HCT116 (cell line): ENCODE measurements around the gene FBXL15. TPM values are rescaled to one million over a fixed set of nuclear protein-coding genes. Genes with fewer than 3 reads are reported as not detected.
A peak's percentile ranks its signal among the peaks of the same experiment; 100 is the strongest.

Source experiments
- ATAC-seq: fragments of 200-7000 bp; cut with Tn5 transposase; 2 replicates; pipeline ENCODE4 v1.9.1; 2020; ENCODE audit warnings: mild to moderate bottlenecking, moderate library complexity
- BruUV-seq: library from RNA; stranded (reverse); fragments of 400-500 nt; replicated peaks from 2 replicates; lab custom pipeline; 2021; lab: Mats Ljungman, UMichigan
- CTCF ChIA-PET: fragments of 300-600 bp; sonication (Branson Sonifier 250); formaldehyde crosslinking; loops from one replicate; lab custom pipeline; 2021; ENCODE audit warnings: antibody characterized with exemption; lab: Charles Lee
- POLR2A ChIA-PET: fragments of 300-600, 350-600 bp; sonication (Branson Sonifier 250); formaldehyde crosslinking; loops from one replicate; lab custom pipeline; 2021; ENCODE audit warnings: antibody characterized with exemption; lab: Charles Lee
- RAD21 ChIA-PET, 2 experiments: fragments of 300-600 bp; sonication (Branson Sonifier 250); formaldehyde crosslinking; loops; one replicate each; lab custom pipeline; 2023; ENCODE audit warnings: low total read pairs in 2 of 2; ENCODE audit not compliant: uncharacterized antibody in 2 of 2, unreplicated experiment in 2 of 2, low non-redundant PET in 1 of 2; lab: Charles Lee
- DNase-seq: peaks from one replicate; pipeline ENCODE4 v3.0.0-alpha.2; 2010; ENCODE audit warnings: low read depth, low spot score
- H2AFZ ChIP-seq: fragments of 200-600 bp; shearing (Covaris generic), sonication (generic); 2 replicates; pipeline ENCODE4 v1.6.1; 2017; ENCODE audit warnings: low read depth, mixed run types, mixed read lengths, antibody characterized with exemption, low read length; ENCODE audit not compliant: poor library complexity, severe bottlenecking
- H3K27ac ChIP-seq: 2 replicates; pipeline ENCODE4 v1.5.1; 2012; ENCODE audit warnings: low read depth, low read length
- H3K27me3 ChIP-seq: fragments of 200-600 bp; sonication (generic); 2 replicates; pipeline ENCODE4 v1.6.1; 2016; ENCODE audit warnings: mixed run types, low read length, mixed read lengths; ENCODE audit not compliant: insufficient read depth
- H3K36me3 ChIP-seq, 2 experiments: fragments of 200-500 bp in 1 of 2; fragments of 200-600 bp in 1 of 2; sonication (Bioruptor generic) in 1 of 2; sonication (generic) in 1 of 2; 2 replicates each; pipeline versions ENCODE4 v1.5.1 to v1.6.1; 2014 to 2016; ENCODE audit warnings: low read length in 2 of 2, inconsistent platforms in 1 of 2, mixed read lengths in 1 of 2, mixed run types in 1 of 2; ENCODE audit not compliant: insufficient read depth in 2 of 2, control insufficient read depth in 1 of 2
- H3K4me1 ChIP-seq, 2 experiments: fragments of 200-600 bp in 1 of 2; sonication (generic) in 1 of 2; 2 replicates each; pipeline versions ENCODE4 v1.5.1 to v1.6.1; 2012 to 2017; ENCODE audit warnings: low read length in 2 of 2, inconsistent platforms in 1 of 2, mild to moderate bottlenecking in 1 of 2, mixed read lengths in 1 of 2, mixed run types in 1 of 2, moderate library complexity in 1 of 2; ENCODE audit not compliant: insufficient read depth in 2 of 2, control insufficient read depth in 1 of 2
- H3K4me2 ChIP-seq: fragments of 200-600 bp; sonication (generic); 2 replicates; pipeline ENCODE4 v1.6.1; 2017; ENCODE audit warnings: mixed run types, low read length, mixed read lengths
- H3K4me3 ChIP-seq, 2 experiments: fragments of 200-600 bp in 1 of 2; sonication (generic) in 1 of 2; replicated peaks in 1 of 2; 2 replicates each; pipeline ENCODE4 v1.5.1; 2011 to 2016; ENCODE audit warnings: low read length in 2 of 2, control low read depth in 1 of 2, low read depth in 1 of 2, mild to moderate bottlenecking in 1 of 2, mixed read lengths in 1 of 2, mixed run types in 1 of 2
- H3K79me2 ChIP-seq: fragments of 200-600 bp; sonication (generic); 2 replicates; pipeline ENCODE4 v1.6.1; 2017; ENCODE audit warnings: mild to moderate bottlenecking, mixed run types, low read length, moderate library complexity, mixed read lengths; ENCODE audit not compliant: insufficient read depth
- H3K9ac ChIP-seq: fragments of 200-600 bp; sonication (generic); 2 replicates; pipeline ENCODE4 v1.6.1; 2016; ENCODE audit warnings: low read length, mixed read lengths
- H3K9me2 ChIP-seq: fragments of 200-600 bp; sonication (generic), shearing (Covaris generic); 2 replicates; pipeline ENCODE4 v1.6.1; 2017; ENCODE audit warnings: mixed run types, mild to moderate bottlenecking, moderate library complexity; ENCODE audit not compliant: insufficient read depth
- H3K9me3 ChIP-seq, 2 experiments: fragments of 200-500 bp in 1 of 2; fragments of 200-600 bp in 1 of 2; sonication (Bioruptor generic) in 1 of 2; sonication (generic) in 1 of 2; 2 replicates each; pipeline ENCODE4 v1.6.1; 2014 to 2017; ENCODE audit warnings: low read length in 2 of 2, mixed read lengths in 2 of 2, inconsistent platforms in 1 of 2, low read depth in 1 of 2, mild to moderate bottlenecking in 1 of 2, mixed run types in 1 of 2, moderate library complexity in 1 of 2; ENCODE audit not compliant: control insufficient read depth in 1 of 2, insufficient read depth in 1 of 2
- H4K20me1 ChIP-seq: fragments of 200-600 bp; sonication (generic), shearing (Covaris generic); 2 replicates; pipeline ENCODE4 v1.6.1; 2017; ENCODE audit warnings: mixed run types, mild to moderate bottlenecking, moderate library complexity; ENCODE audit not compliant: insufficient read depth
- CBX3 ChIP-seq: IDR thresholded peaks from 2 replicates; pipeline ENCODE4 v1.6.1; 2012; ENCODE audit warnings: low read depth
- CEBPB ChIP-seq: IDR thresholded peaks from 2 replicates; pipeline ENCODE4 v1.6.1; 2012; ENCODE audit warnings: low read depth
- EZH2phosphoT487 ChIP-seq: fragments of 200-600 bp; IDR thresholded peaks from 2 replicates; pipeline ENCODE4 v1.6.1; 2018; ENCODE audit warnings: antibody characterized with exemption, borderline replicate concordance
- FOSL1 ChIP-seq: IDR thresholded peaks from 2 replicates; pipeline ENCODE4 v1.6.1; 2012; ENCODE audit warnings: low read depth
- JUND ChIP-seq: IDR thresholded peaks from 2 replicates; pipeline ENCODE4 v1.6.1; 2012
- POLR2A ChIP-seq: IDR thresholded peaks from 2 replicates; pipeline ENCODE4 v1.7.0; 2011; ENCODE audit warnings: borderline replicate concordance; ENCODE audit not compliant: insufficient read depth, insufficient read length; ENCODE audit errors: extremely low read depth
- POLR2AphosphoS5 ChIP-seq: IDR thresholded peaks from 2 replicates; pipeline ENCODE4 v1.6.1; 2011; ENCODE audit warnings: mild to moderate bottlenecking, low read depth, low read length, moderate library complexity
- RAD21 ChIP-seq: IDR thresholded peaks from 2 replicates; pipeline ENCODE4 v1.6.1; 2012; ENCODE audit warnings: low read depth, mild to moderate bottlenecking
- SP1 ChIP-seq: IDR thresholded peaks from 2 replicates; pipeline ENCODE4 v1.6.1; 2012; ENCODE audit warnings: low read depth
- SRF ChIP-seq: IDR thresholded peaks from 2 replicates; pipeline ENCODE4 v1.6.1; 2012; ENCODE audit warnings: low read depth
- TCF7L2 ChIP-seq: IDR thresholded peaks from 2 replicates; pipeline ENCODE4 v1.7.0; 2011; ENCODE audit warnings: borderline replicate concordance, inconsistent platforms; ENCODE audit not compliant: insufficient read depth, insufficient read length; ENCODE audit errors: extremely low read depth
- YY1 ChIP-seq: IDR thresholded peaks from 2 replicates; pipeline ENCODE4 v1.6.1; 2011; ENCODE audit warnings: low read length, low read depth, moderate library complexity, mild to moderate bottlenecking; ENCODE audit not compliant: insufficient replicate concordance; ENCODE audit errors: extremely low read depth
- intact Hi-C: fragments of 100-400 bp; cut with micrococcal nuclease; formaldehyde crosslinking; loops from 2 replicates; pipeline ENCODE4 v1.10.0; 2022
- total RNA-seq: library from RNA; stranded (reverse); gene quantifications from one replicate; pipeline ENCODE4 v1.2.1, GENCODE V29; 2021; ENCODE audit not compliant: unreplicated experiment
- TF ChIP-seq, protein P1 (sequence below): IDR thresholded peaks from 2 replicates; pipeline ENCODE4 v1.6.1; 2011; ENCODE audit warnings: mild to moderate bottlenecking, low read length, moderate library complexity; ENCODE audit not compliant: insufficient replicate concordance; ENCODE audit errors: extremely low read depth
- TF ChIP-seq, protein P2 (sequence below): IDR thresholded peaks from 2 replicates; pipeline ENCODE4 v1.6.1; 2012
- TF ChIP-seq, protein P3 (sequence below), 3 experiments: fragments of 200-600 bp in 1 of 3; sonication (generic) in 1 of 3; IDR thresholded peaks in 2 of 3; conservative IDR thresholded peaks in 1 of 3; 2 replicates each; pipeline ENCODE4 v1.5.1; 2012 to 2017; ENCODE audit warnings: low read depth in 2 of 3, low read length in 2 of 3, antibody characterized with exemption in 1 of 3, borderline replicate concordance in 1 of 3, control low read depth in 1 of 3, mild to moderate bottlenecking in 1 of 3, mixed read lengths in 1 of 3, mixed run types in 1 of 3, moderate library complexity in 1 of 3; ENCODE audit not compliant: insufficient read depth in 1 of 3

Gene FBXL15
- total RNA-seq, 1 experiment from 2014 or later: 21.1 TPM

DNA sequence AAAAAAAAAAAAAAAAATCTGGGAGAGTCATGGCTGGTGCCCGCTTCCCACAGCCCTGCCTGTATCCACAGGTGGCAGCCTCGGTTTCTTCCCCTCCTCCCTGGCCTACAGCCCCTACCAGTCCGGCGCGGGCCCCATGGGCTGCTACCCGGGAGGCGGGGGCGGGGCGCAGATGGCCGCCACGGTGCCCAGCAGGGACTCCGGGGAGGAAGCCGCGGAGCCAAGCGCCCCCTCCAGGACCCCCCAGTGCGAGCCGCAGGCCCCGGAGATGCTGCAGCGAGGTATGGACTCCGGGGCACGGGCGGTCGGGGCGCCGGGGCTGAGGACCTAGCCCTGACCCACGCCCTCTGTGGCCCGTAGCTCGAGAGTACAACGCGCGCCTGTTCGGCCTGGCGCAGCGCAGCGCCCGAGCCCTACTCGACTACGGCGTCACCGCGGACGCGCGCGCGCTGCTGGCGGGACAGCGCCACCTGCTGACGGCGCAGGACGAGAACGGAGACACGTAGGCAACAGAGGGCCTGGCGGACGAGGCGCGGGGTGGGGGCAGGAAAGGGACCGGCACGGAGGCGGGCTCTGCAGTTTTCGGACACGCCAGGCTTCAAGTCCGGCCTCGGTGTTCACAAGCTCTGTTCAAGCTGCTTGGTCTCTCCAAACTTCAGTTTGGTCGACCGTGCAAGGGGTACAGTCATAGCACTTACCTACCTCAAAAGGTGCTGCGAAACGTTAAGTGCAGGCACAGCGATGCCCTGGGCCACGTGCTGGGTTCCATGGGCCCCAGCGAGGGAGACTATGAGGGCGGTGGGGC, 21.2 kb upstream of the FBXL15 start (continued):
- TF ChIP-seq, protein P1, sequence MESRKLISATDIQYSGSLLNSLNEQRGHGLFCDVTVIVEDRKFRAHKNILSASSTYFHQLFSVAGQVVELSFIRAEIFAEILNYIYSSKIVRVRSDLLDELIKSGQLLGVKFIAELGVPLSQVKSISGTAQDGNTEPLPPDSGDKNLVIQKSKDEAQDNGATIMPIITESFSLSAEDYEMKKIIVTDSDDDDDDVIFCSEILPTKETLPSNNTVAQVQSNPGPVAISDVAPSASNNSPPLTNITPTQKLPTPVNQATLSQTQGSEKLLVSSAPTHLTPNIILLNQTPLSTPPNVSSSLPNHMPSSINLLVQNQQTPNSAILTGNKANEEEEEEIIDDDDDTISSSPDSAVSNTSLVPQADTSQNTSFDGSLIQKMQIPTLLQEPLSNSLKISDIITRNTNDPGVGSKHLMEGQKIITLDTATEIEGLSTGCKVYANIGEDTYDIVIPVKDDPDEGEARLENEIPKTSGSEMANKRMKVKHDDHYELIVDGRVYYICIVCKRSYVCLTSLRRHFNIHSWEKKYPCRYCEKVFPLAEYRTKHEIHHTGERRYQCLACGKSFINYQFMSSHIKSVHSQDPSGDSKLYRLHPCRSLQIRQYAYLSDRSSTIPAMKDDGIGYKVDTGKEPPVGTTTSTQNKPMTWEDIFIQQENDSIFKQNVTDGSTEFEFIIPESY: peak; percentile 58
- TF ChIP-seq, protein P2, sequence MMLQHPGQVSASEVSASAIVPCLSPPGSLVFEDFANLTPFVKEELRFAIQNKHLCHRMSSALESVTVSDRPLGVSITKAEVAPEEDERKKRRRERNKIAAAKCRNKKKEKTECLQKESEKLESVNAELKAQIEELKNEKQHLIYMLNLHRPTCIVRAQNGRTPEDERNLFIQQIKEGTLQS: no peak
- no peak for TF ChIP-seq YY1
- TF ChIP-seq SP1: no peak
- TF ChIP-seq RAD21: no peak
- TF ChIP-seq SRF: no peak
- no peak for TF ChIP-seq JUND
- TF ChIP-seq CBX3: no peak
- TF ChIP-seq POLR2A: peak; percentile 67
- TF ChIP-seq CEBPB: no peak

DNA sequence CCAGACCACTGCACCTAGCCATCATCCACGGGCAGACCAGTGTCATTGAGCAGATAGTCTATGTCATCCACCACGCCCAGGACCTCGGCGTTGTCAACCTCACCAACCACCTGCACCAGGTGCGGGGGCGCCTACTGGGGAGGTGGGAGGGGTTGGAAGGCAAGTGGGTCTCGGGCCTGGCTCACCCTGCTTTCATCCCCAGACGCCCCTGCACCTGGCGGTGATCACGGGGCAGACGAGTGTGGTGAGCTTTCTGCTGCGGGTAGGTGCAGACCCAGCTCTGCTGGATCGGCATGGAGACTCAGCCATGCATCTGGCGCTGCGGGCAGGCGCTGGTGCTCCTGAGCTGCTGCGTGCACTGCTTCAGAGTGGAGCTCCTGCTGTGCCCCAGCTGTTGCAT, 20.6 kb upstream of the FBXL15 start:
- no TSS peak for BruUV-seq
- Histone ChIP-seq H3K4me2 (peak overlapping the region; percentile 88), H3K9me2 (no peaks in the 10 kb centered on the region), H3K36me3 (peaks cover 11 to 26% of the 10 kb centered on the region in 2 experiments; a peak in 3 of 4 replicates), H4K20me1 (no peaks in the 10 kb centered on the region), H3K9me3 (no peaks in the 10 kb centered on the region), H3K79me2 (peaks cover 13% of the 10 kb centered on the region; the same call in 1 of the 2 replicates), H2AFZ (no peak overlapping the region), H3K4me1 (peaks cover 21 to 67% of the 10 kb centered on the region in 2 experiments), H3K27ac (peak overlapping the region; percentile 52), H3K27me3 (no peaks in the 10 kb centered on the region), H3K4me3 (peak overlapping the region; percentile 45 to 63; a peak in 3 of 4 replicates), H3K9ac (peak overlapping the region; percentile 81)
- ChIA-PET POLR2A (interaction anchor here (0.5 to 3.5 kb wide), 5 partner anchors 21 to 1520 kb away, joined by 3 to 15 read pairs (median 6); partner anchors contain the start of gene FBXL15), RAD21 (interaction anchor here in 1 of 2 experiments (2.3 kb wide), 1 partner anchor 170 kb away, joined by 8 read pairs; no protein-coding TSS in a partner anchor), CTCF (interaction anchor here (1.0 to 9.3 kb wide), 9 partner anchors 9 to 231 kb away, joined by 3 to 154 read pairs (median 13); partner anchors contain the start of genes ACTR1A, ELOVL3 and FBXL15)
- DNase-seq: no peak
- intact Hi-C loops: no loop called here
- ATAC-seq: no peak
- TF ChIP-seq JUND (no peak), SP1 (no peak), TCF7L2 (no peak), FOSL1 (no peak), EZH2phosphoT487 (no peak), YY1 (no peak), POLR2AphosphoS5 (no peak)
- TF ChIP-seq, protein P3, sequence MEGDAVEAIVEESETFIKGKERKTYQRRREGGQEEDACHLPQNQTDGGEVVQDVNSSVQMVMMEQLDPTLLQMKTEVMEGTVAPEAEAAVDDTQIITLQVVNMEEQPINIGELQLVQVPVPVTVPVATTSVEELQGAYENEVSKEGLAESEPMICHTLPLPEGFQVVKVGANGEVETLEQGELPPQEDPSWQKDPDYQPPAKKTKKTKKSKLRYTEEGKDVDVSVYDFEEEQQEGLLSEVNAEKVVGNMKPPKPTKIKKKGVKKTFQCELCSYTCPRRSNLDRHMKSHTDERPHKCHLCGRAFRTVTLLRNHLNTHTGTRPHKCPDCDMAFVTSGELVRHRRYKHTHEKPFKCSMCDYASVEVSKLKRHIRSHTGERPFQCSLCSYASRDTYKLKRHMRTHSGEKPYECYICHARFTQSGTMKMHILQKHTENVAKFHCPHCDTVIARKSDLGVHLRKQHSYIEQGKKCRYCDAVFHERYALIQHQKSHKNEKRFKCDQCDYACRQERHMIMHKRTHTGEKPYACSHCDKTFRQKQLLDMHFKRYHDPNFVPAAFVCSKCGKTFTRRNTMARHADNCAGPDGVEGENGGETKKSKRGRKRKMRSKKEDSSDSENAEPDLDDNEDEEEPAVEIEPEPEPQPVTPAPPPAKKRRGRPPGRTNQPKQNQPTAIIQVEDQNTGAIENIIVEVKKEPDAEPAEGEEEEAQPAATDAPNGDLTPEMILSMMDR (IDR thresholded peaks at IDR 0.05 in 2 of 3, conservative IDR thresholded peaks at IDR 0.05 in 1 of 3; ENCODE audit: borderline replicate concordance in 1 of 3, insufficient read depth in 1 of 3, low read depth in 2 of 3, low read length in 2 of 3): no peak
- TF ChIP-seq, protein P2: no peak
